HEK293T (cell line): ENCODE data around the gene MYL12B.

Experiments
- CTCF ChIA-PET: fragments of 350-600 bp; formaldehyde crosslinking; extraction: SDS; loops from one replicate; lab custom pipeline; 2021; ENCODE audit warnings: antibody characterized with exemption, inconsistent platforms; lab: Yijun Ruan, JAX
- POLR2A ChIA-PET: fragments of 350-600 bp; formaldehyde crosslinking; extraction: SDS; loops from one replicate; lab custom pipeline; 2020; ENCODE audit warnings: antibody characterized with exemption, inconsistent platforms; lab: Yijun Ruan, JAX
- DNase-seq: peaks from one replicate; pipeline ENCODE4 v3.0.0; 2012; ENCODE audit warnings: mixed read lengths; ENCODE audit errors: extremely low spot score
- ARNT ChIP-seq: fragments of 450-650 bp; IDR thresholded peaks from 2 replicates; pipeline ENCODE4 v1.6.1; 2017; ENCODE audit warnings: mild to moderate bottlenecking
- BHLHE40 ChIP-seq: fragments of 450-650 bp; IDR thresholded peaks from 2 replicates; pipeline ENCODE4 v1.6.1; 2016; ENCODE audit warnings: mild to moderate bottlenecking, moderate library complexity, borderline replicate concordance
- CTBP1 ChIP-seq: fragments of 450-650 bp; IDR thresholded peaks from 2 replicates; pipeline ENCODE4 v1.6.1; 2016; ENCODE audit warnings: borderline replicate concordance
- ELF4 ChIP-seq: fragments of 450-650 bp; IDR thresholded peaks from 2 replicates; pipeline ENCODE4 v1.6.1; 2017; ENCODE audit warnings: antibody characterized with exemption
- FOXA1 ChIP-seq: fragments of 450-650 bp; IDR thresholded peaks from 2 replicates; pipeline ENCODE4 v1.6.1; 2016; ENCODE audit warnings: mild to moderate bottlenecking
- FOXK2 ChIP-seq: fragments of 450-650 bp; IDR thresholded peaks from 2 replicates; pipeline ENCODE4 v1.6.1; 2016; ENCODE audit warnings: mild to moderate bottlenecking
- FOXM1 ChIP-seq: fragments of 450-650 bp; IDR thresholded peaks from 2 replicates; pipeline ENCODE4 v1.6.1; 2017; ENCODE audit warnings: mild to moderate bottlenecking, borderline replicate concordance
- HDGF ChIP-seq: fragments of 450-650 bp; IDR thresholded peaks from 2 replicates; pipeline ENCODE4 v1.6.1; 2017; ENCODE audit warnings: antibody characterized with exemption, borderline replicate concordance
- L3MBTL2 ChIP-seq: fragments of 450-650 bp; conservative IDR thresholded peaks from 2 replicates; pipeline ENCODE4 v1.6.1; 2016; ENCODE audit warnings: mild to moderate bottlenecking
- LEF1 ChIP-seq: fragments of 450-650 bp; IDR thresholded peaks from 2 replicates; pipeline ENCODE4 v1.6.1; 2017; ENCODE audit warnings: mild to moderate bottlenecking, borderline replicate concordance
- NFRKB ChIP-seq: fragments of 450-650 bp; IDR thresholded peaks from 2 replicates; pipeline ENCODE4 v1.6.1; 2016; ENCODE audit warnings: mild to moderate bottlenecking, moderate library complexity
- SP1 ChIP-seq: fragments of 450-650 bp; IDR thresholded peaks from 2 replicates; pipeline ENCODE4 v1.6.1; 2017
- SUZ12 ChIP-seq: fragments of 450-650 bp; IDR thresholded peaks from 2 replicates; pipeline ENCODE4 v1.6.1; 2016; ENCODE audit warnings: mild to moderate bottlenecking
- TARDBP ChIP-seq: fragments of 450-650 bp; IDR thresholded peaks from 2 replicates; pipeline ENCODE4 v1.6.1; 2016
- ZNF384 ChIP-seq: fragments of 450-650 bp; IDR thresholded peaks from 2 replicates; pipeline ENCODE4 v1.6.1; 2016
- TF ChIP-seq, protein P1 (sequence below): fragments of 450-650 bp; IDR thresholded peaks from 2 replicates; pipeline ENCODE4 v1.6.1; 2016

The MYL12B gene

DNA sequence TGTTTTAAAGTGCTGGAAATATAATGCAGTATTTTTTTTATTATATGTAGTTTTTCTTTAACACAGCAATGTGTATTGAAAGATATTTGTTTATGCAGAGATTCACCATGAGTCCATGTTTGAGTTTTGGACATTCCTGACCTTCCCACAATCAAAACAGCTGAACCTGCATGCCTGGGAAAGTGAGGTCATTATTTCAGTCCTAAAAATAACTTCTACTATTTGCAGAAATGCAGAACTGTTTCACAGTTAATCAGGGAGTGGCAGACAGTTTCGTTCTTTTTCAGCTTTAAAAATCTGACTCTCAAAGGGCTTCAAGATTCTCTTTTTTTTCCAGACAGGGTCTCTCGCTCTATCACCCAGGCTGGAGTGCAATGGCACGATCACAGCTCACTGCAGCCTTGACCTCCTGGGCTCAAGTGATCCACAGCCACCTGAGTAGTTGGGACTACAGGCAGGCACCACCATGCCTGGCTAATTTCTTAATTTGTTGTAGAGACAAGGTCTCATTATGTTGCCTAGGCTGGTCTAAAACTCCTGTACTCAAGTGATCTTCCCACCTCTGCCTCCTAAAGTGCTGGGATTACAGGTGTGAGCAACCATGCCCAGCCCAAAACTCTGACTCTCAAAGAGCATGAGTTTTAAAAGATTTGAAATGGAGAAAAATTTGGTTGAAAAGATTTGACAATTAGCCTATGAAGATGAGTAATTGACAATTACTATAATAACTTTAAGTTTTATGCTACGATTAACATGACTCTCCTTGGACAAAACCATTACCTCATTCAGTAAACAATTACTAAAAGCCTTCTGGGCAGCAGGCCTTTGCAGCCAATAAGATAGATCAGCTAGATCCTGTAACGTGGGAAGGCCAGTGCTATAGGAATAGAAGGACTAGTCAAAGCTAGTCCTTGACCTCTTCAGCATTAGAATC lies 5.0 kb upstream of the MYL12B start:
- ChIA-PET CTCF (no interaction called here), POLR2A (interaction anchor here (0.6 kb wide), 1 partner anchor 407 kb away, joined by 3 read pairs; no protein-coding TSS in a partner anchor)
- TF ChIP-seq FOXK2: no peak
- TF ChIP-seq ELF4: no peak
- no peak for TF ChIP-seq TARDBP
- no peak for TF ChIP-seq ARNT
- TF ChIP-seq NFRKB: no peak
- no peak for TF ChIP-seq BHLHE40
- DNase-seq: no peak

DNA sequence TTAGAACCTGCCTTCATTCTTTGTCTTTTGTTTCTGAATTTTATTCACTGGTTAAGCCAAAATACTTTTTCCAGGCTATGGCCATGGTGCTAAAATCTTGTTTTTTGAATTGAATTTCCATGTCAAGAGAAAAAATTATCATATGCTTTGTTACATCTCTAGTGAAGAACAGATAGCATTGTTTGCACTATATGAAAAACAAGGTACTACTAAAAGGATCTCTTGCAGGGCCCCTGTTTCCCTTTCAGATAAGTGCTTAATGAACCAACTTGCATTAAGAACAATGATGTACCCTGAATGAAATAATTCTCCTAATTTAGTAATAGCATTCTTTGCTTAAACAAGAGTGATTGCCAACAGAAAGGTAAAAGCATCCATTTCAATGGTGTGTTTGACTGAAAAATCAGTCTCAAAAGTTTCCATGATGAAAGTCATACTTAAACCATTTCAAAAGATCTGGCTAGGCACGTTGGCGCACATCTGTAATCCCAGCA lies 4.3 kb upstream of the MYL12B start:
- CTCF ChIA-PET: no interaction called here
- DNase-seq: no peak
- no peak for TF ChIP-seq ZNF384
- no peak for TF ChIP-seq NFRKB
- no peak for TF ChIP-seq HDGF
- TF ChIP-seq ARNT: no peak
- TF ChIP-seq FOXM1: no peak
- no peak for TF ChIP-seq L3MBTL2
- no peak for TF ChIP-seq ELF4
- POLR2A ChIA-PET: no interaction called here

DNA sequence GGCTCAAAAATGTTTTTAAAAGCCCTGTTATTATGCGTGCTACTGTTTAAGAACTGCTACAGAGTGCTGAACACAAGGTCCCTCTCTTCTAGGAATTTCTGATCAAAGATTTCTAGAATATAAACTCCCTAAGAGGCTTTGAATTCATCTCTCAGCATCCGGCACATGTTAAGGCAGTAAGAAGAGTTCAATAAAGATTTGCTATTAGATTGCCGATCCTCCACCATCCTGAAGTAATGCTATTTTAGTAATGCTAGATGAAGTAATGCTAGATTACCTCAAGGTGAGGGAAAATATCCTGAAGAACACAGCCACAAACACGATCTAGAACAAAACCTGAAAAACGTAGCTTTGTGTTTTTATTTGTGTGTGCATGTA lies 949 bp upstream of the MYL12B start:
- DNase-seq: no peak
- ChIA-PET POLR2A (interaction anchor here (2.3 kb wide), 1 partner anchor 13 kb away, joined by 9 read pairs; the partner anchor contains the start of gene MYL12A), CTCF (no interaction called here)
- no peak for TF ChIP-seq ARNT
- TF ChIP-seq TARDBP: no peak

DNA sequence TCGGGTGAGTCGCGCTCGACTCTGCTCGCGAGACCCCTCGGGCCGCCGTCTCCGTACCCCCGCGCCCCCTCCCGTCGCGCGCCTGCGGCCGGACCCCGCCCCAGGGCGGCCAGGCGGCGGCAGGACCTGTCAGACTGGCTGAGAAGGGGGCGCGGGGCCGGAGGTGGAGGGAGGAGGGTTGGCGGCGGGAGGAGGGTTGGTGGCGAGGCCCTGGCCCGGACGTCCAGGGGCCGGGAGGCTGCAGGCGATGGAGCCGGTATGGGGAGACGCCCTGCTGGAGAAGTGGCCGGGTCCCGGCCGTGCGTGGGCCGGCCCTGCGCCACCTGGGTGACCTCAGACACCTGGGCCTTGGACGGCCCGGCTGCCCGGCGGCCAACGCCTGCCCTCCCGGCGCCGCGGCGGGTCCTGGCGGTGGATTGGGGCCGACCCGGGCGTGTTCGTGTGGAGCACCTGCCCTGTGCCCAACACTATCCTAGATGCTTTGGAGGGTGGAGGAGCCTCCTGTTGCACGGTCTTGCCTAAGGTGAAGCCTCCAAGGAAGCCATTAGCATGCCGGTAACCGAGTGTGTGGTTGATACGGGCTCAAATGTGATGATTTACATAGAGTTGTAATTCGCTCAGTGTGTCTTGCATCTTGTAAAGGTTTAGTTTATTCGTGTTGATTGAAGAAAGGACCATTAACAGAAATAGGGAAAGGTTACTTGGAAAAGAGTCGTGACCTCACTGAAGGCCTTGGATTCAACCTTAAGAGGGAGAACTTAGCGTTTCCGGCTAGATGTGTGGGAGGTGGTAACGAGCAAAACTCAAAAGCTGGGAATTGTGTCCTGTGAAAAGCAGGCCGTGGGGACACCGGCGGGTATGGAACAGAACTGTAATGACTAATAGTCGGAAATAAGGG lies 550 bp downstream of the MYL12B start:
- CTCF ChIA-PET: no interaction called here
- TF ChIP-seq, protein P1, sequence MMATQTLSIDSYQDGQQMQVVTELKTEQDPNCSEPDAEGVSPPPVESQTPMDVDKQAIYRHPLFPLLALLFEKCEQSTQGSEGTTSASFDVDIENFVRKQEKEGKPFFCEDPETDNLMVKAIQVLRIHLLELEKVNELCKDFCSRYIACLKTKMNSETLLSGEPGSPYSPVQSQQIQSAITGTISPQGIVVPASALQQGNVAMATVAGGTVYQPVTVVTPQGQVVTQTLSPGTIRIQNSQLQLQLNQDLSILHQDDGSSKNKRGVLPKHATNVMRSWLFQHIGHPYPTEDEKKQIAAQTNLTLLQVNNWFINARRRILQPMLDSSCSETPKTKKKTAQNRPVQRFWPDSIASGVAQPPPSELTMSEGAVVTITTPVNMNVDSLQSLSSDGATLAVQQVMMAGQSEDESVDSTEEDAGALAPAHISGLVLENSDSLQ: no peak
- TF ChIP-seq ZNF384: no peak
- TF ChIP-seq NFRKB: no peak
- no peak for TF ChIP-seq SUZ12
- no peak for TF ChIP-seq LEF1
- no peak for TF ChIP-seq ARNT
- no peak for TF ChIP-seq HDGF
- no peak for TF ChIP-seq FOXK2
- TF ChIP-seq BHLHE40: no peak
- TF ChIP-seq SP1: no peak
- no peak for TF ChIP-seq FOXA1
- no peak for TF ChIP-seq CTBP1
- no peak for TF ChIP-seq L3MBTL2
- no peak for TF ChIP-seq ELF4
- TF ChIP-seq FOXM1: no peak
- no peak for DNase-seq
- POLR2A ChIA-PET: interaction anchor here (0.7 kb wide), 1 partner anchor 15 kb away, joined by 3 read pairs; the partner anchor contains the start of gene MYL12A

DNA sequence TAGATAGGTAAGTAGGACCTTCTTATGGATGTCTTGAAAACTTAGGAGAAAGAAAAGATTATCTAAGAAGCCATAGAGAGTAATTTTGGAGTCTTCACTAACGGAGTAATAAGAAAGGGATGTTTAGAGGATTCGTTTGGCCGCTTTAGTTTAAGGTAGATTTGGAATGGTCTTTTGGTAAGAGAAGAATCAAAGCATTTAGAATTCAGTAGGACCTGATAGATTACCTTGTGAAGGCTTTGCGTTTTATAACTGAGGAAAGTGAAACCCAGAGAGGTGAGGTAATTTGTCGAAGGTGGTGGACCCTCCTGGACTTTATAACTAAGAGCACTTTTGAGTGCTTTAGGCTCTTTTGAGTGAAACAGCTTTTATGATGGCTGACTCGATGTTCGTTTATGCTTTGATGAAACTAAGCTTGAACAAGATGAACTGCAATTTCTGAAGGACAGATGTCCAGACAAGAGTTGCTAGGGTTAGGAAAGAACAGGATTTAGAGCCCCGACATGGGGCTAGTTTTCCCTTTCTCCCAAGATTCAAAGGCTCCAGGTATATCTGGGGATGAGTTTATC lies 1.3 kb downstream of the MYL12B start:
- POLR2A ChIA-PET: no interaction called here
- CTCF ChIA-PET: no interaction called here
- no peak for DNase-seq
- TF ChIP-seq, protein P1: no peak
- TF ChIP-seq FOXM1: no peak
- no peak for TF ChIP-seq SUZ12
- no peak for TF ChIP-seq CTBP1
- no peak for TF ChIP-seq NFRKB
- TF ChIP-seq HDGF: no peak
- TF ChIP-seq FOXA1: no peak
- TF ChIP-seq ARNT: no peak
- no peak for TF ChIP-seq ELF4
- TF ChIP-seq BHLHE40: no peak
- no peak for TF ChIP-seq TARDBP
- no peak for TF ChIP-seq SP1
- TF ChIP-seq LEF1: no peak
- TF ChIP-seq ZNF384: no peak
- no peak for TF ChIP-seq FOXK2
- TF ChIP-seq L3MBTL2: no peak

DNA sequence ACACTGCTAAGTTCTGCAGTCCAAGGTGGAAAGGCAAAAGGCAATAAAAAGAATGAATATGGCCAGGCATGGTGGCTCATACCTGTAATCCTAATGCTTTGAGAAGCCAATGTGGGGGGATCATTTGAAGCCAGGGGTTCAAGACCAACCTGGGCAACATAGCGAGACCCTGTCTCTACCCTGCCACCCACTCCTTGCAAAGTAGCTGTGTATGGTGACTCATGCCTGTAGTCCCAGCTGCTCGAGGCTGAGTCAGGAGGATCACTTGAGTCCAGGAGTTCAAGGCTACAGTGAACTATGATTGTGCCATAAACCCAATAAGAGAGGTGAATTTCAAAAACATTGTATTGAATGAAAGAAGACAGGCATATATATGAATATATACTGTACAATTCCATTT lies 2.4 kb downstream of the MYL12B start:
- CTCF ChIA-PET: no interaction called here
- TF ChIP-seq ZNF384 (no peak), SUZ12 (no peak), LEF1 (no peak), NFRKB (no peak), FOXM1 (no peak)
- TF ChIP-seq, protein P1: no peak
- POLR2A ChIA-PET: no interaction called here
- no peak for DNase-seq
